Upper lobe of right lung (tissue), 1 donor: ENCODE data around the gene TSPAN12. TPM values are rescaled to one million over a fixed set of nuclear protein-coding genes. Genes with fewer than 3 reads are reported as not detected.

Experiments
- ATAC-seq: fragments of 200-7000 bp; cut with Tn5 transposase; one replicate; pipeline ENCODE4 v1.9.1; 2020; ENCODE audit warnings: mild to moderate bottlenecking, moderate library complexity
- DNase-seq: peaks from one replicate; pipeline ENCODE4 v3.0.0-alpha.2; 2020
- H3K27ac ChIP-seq: fragments of 200-600 bp; one replicate; pipeline ENCODE4 v1.8.0; 2022
- H3K27me3 ChIP-seq: fragments of 200-600 bp; one replicate; pipeline ENCODE4 v1.8.0; 2022; ENCODE audit warnings: mild to moderate bottlenecking
- H3K36me3 ChIP-seq: fragments of 200-600 bp; one replicate; pipeline ENCODE4 v1.8.0; 2022
- H3K4me1 ChIP-seq: fragments of 200-600 bp; one replicate; pipeline ENCODE4 v1.8.0; 2022
- H3K4me3 ChIP-seq: fragments of 200-600 bp; one replicate; pipeline ENCODE4 v1.8.0; 2022; ENCODE audit warnings: mild to moderate bottlenecking
- H3K9me3 ChIP-seq: fragments of 200-600 bp; one replicate; pipeline ENCODE4 v1.8.0; 2022
- intact Hi-C: fragments of 100-400 bp; cut with DNase I; formaldehyde crosslinking; loops from one replicate; pipeline ENCODE4 v1.11.0; 2022
- total RNA-seq: library from RNA; stranded (reverse); fragmentation: NEBNext Ultra II Directional; extraction: Animal tissue kit (Norgen Biotek cat#: 25700); gene quantifications from one replicate; pipeline ENCODE4 v1.2.1, GENCODE V29; 2021
- TF ChIP-seq, protein P1 (sequence below): fragments of 200-600 bp; IDR thresholded peaks from one replicate; pipeline ENCODE4 v1.8.0; 2022; ENCODE audit warnings: antibody characterized with exemption
- donor health status: DM: no; HTN: yes; CAD: no; lungs with severe emphysema.

Gene TSPAN12
- total RNA-seq, 1 donor from 2014 or later = 51.8 TPM

DNA sequence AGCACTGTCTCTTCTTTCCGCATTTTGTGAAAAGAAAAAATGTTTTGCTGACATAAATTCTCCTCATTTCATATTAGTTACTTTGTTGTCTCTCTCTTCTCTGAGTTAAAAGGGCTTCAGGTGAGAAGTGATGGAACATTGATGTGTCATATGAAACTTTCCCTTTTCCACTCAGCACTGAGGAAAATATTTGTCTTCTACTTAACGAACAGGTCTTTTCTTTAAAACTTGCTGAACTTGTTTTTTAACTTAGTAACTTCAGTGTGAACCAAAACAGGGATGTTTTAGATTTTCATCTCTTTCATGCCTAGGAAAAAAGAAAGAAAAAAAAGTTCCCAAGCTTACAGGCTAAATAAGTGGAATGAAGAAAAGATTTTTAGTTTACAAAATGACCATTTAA, 19.0 kb upstream of the TSPAN12 start:
- ATAC-seq = no peak
- no peak overlapping the region for H3K4me3 ChIP-seq
- DNase-seq = no peak
- H3K4me1 ChIP-seq = no peaks in the 10 kb centered on the region
- H3K36me3 ChIP-seq = no peaks in the 10 kb centered on the region
- no peak overlapping the region for H3K27ac ChIP-seq
- intact Hi-C loops = no loop called here
- H3K27me3 ChIP-seq = no peaks in the 10 kb centered on the region
- TF ChIP-seq, protein P1, sequence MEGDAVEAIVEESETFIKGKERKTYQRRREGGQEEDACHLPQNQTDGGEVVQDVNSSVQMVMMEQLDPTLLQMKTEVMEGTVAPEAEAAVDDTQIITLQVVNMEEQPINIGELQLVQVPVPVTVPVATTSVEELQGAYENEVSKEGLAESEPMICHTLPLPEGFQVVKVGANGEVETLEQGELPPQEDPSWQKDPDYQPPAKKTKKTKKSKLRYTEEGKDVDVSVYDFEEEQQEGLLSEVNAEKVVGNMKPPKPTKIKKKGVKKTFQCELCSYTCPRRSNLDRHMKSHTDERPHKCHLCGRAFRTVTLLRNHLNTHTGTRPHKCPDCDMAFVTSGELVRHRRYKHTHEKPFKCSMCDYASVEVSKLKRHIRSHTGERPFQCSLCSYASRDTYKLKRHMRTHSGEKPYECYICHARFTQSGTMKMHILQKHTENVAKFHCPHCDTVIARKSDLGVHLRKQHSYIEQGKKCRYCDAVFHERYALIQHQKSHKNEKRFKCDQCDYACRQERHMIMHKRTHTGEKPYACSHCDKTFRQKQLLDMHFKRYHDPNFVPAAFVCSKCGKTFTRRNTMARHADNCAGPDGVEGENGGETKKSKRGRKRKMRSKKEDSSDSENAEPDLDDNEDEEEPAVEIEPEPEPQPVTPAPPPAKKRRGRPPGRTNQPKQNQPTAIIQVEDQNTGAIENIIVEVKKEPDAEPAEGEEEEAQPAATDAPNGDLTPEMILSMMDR = no peak
- H3K9me3 ChIP-seq = no peaks in the 10 kb centered on the region

DNA sequence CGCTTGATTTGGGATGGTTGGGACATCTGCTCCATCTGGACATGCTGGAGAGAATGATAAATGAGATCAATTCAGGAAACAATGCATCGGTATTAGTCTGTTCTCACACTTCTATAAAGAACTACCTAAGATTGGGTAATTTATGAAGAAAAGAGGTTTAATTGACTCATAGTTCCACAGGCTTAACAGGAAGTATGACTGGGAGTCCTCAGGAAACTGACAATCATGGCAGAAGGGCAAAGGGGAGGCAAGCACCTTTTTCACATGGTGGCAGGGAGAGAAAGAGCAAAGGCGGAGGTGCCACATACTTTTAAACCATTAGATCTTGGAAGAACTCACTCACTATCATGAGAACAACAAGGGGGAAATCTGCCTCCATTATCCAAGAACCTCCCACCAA, 16.8 kb upstream of the TSPAN12 start:
- ATAC-seq (no peak), DNase-seq (no peak)
- TF ChIP-seq, protein P1 = no peak
- no peak overlapping the region for H3K27ac ChIP-seq
- H3K4me1 ChIP-seq = no peaks in the 10 kb centered on the region
- H3K4me3 ChIP-seq = no peak overlapping the region
- H3K36me3 ChIP-seq = no peaks in the 10 kb centered on the region
- intact Hi-C loops = no loop called here
- H3K27me3 ChIP-seq = no peaks in the 10 kb centered on the region
- H3K9me3 ChIP-seq = no peaks in the 10 kb centered on the region

DNA sequence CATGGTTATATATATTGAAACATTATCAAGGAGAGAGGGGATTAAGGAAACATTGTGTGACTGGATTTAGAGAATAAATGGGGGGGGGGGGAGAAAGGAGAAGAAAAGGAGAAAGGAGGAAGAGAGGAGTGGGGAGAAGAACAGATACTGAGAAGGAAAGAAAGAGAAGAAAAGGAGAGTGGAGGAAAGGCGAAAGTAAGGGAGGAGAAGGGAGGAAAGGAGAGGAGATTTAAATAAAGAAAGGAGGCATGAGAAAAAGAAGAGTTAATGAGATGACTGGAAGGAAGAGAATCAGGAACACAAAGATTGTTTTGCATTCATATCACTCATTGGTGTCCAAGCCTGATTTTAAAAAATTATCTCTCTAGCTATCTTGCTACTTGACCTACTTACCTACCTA, 16.1 kb upstream of the TSPAN12 start:
- Histone ChIP-seq H3K9me3 (no peaks in the 10 kb centered on the region), H3K4me3 (no peak overlapping the region), H3K27ac (no peak overlapping the region), H3K27me3 (no peaks in the 10 kb centered on the region), H3K36me3 (no peaks in the 10 kb centered on the region), H3K4me1 (no peaks in the 10 kb centered on the region)
- TF ChIP-seq, protein P1 = no peak
- no peak for DNase-seq
- no peak for ATAC-seq
- intact Hi-C loops = no loop called here

DNA sequence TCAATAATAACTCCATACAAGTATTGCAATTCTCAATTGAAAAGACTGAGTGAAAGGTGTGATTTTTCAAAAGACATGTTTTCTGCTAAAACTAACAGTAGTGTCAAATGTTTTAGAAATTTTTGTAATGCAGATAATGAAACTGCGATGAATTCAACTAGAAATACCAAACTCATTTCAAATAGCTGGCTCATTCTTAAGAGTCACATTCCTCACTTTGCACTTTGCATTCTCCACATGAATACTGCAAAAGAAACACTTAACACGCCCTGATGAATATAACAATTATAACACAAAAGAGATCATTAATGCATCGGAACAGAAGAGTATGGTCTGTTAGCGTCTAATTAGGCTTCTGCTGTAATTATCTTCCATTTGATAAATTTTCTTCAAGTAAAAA, 15.5 kb upstream of the TSPAN12 start:
- Histone ChIP-seq H3K9me3 (no peaks in the 10 kb centered on the region), H3K36me3 (no peaks in the 10 kb centered on the region), H3K27ac (no peak overlapping the region), H3K27me3 (no peaks in the 10 kb centered on the region), H3K4me1 (no peaks in the 10 kb centered on the region), H3K4me3 (no peak overlapping the region)
- TF ChIP-seq, protein P1 = no peak
- ATAC-seq (no peak), DNase-seq (no peak)
- intact Hi-C loops = no loop called here

DNA sequence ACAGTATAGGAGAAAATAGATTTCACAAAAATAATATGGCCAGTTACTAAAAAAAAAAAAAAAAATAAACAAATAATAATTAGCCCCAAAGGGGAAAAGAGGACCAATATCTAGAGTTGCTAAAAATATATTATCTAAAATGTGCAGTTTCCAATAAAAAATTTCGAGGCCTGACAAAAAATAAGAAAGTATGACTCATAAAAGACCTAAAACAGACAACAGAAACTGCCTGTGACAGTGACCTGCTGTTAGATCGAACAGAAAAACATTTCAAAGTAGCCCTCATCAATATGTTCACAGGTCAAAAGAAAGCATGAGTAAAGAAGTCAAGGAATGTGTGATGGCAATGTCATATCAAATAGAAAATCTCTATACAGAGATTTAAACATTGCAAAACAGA, 11.8 kb upstream of the TSPAN12 start:
- intact Hi-C loops = no loop called here
- Histone ChIP-seq H3K27ac (no peak overlapping the region), H3K4me1 (no peaks in the 10 kb centered on the region), H3K36me3 (no peaks in the 10 kb centered on the region), H3K27me3 (no peaks in the 10 kb centered on the region), H3K9me3 (no peaks in the 10 kb centered on the region), H3K4me3 (no peak overlapping the region)
- TF ChIP-seq, protein P1 = no peak
- DNase-seq (no peak), ATAC-seq (no peak)

DNA sequence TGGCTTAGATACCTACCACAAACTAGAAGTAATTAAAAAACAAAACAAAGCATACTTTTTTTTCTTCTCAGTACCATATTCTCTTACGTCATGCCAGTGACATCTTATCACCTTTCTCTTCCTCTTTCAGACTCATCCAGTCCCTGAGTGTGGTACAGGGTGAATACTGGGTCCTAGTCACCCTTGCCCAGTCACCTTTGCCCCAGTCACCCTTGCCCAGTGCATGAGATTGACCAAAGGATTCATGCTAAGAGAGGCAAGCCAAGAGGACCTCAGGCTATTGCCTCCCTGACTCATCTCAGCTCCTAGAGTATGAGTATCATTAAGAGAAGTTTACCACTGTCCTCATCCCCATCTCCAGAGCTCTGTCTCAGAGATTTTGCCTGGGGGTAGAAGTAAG, 10.0 kb upstream of the TSPAN12 start:
- Histone ChIP-seq H3K4me3 (no peak overlapping the region), H3K27me3 (no peaks in the 10 kb centered on the region), H3K9me3 (no peaks in the 10 kb centered on the region), H3K27ac (no peak overlapping the region), H3K4me1 (no peaks in the 10 kb centered on the region), H3K36me3 (no peaks in the 10 kb centered on the region)
- ATAC-seq = no peak
- no peak for DNase-seq
- intact Hi-C loops = no loop called here
- TF ChIP-seq, protein P1 = no peak
